Endothelial cell (in vitro differentiated cells): ENCODE data around the gene SNX3. TPM values are rescaled to one million over a fixed set of nuclear protein-coding genes. Genes with fewer than 3 reads are reported as not detected.
A peak's percentile ranks its signal among the peaks of the same experiment; 100 is the strongest.

Source experiments
- DNase-seq: peaks from one replicate; pipeline ENCODE4 v3.0.0; 2021; ENCODE audit warnings: low spot score
- H3K27ac Mint-ChIP-seq: one replicate; pipeline ENCODE4 v1.8.0; 2021; ENCODE audit warnings: mixed read lengths, inconsistent platforms; ENCODE audit not compliant: unreplicated experiment
- H3K27me3 Mint-ChIP-seq: one replicate; pipeline ENCODE4 v1.8.0; 2021; ENCODE audit warnings: mild to moderate bottlenecking, moderate library complexity, mixed read lengths, inconsistent platforms; ENCODE audit not compliant: unreplicated experiment
- H3K36me3 Mint-ChIP-seq: one replicate; pipeline ENCODE4 v1.8.0; 2021; ENCODE audit warnings: mild to moderate bottlenecking, low read depth, mixed read lengths, inconsistent platforms; ENCODE audit not compliant: unreplicated experiment
- H3K4me1 Mint-ChIP-seq: one replicate; pipeline ENCODE4 v1.8.0; 2021; ENCODE audit warnings: mild to moderate bottlenecking, mixed read lengths, inconsistent platforms; ENCODE audit not compliant: unreplicated experiment
- H3K4me3 Mint-ChIP-seq: one replicate; pipeline ENCODE4 v1.8.0; 2021; ENCODE audit warnings: mild to moderate bottlenecking, mixed read lengths, inconsistent platforms; ENCODE audit not compliant: unreplicated experiment
- H3K9me3 Mint-ChIP-seq: one replicate; pipeline ENCODE4 v1.8.0; 2021; ENCODE audit warnings: mixed read lengths, inconsistent platforms; ENCODE audit not compliant: unreplicated experiment
- CTCF ChIP-seq: fragments of 200-600 bp; sonication (generic); IDR thresholded peaks from one replicate; pipeline ENCODE4 v1.5.0; 2021; ENCODE audit warnings: antibody characterized with exemption; ENCODE audit not compliant: unreplicated experiment
- total RNA-seq: library from RNA; stranded (reverse); fragmentation: NEBNext Ultra II Directional; extraction: Animal tissue kit (Norgen Biotek cat#: 25700); gene quantifications from one replicate; pipeline ENCODE4 v1.2.1, GENCODE V29; 2021; ENCODE audit not compliant: unreplicated experiment

Gene SNX3
- total RNA-seq, 1 donor from 2014 or later: 264 TPM

- Mint-ChIP-seq H3K36me3 (no peaks in the 10 kb centered on the region), H3K27me3 (peaks cover 24% of the 10 kb centered on the region), H3K4me1 (peaks cover 9% of the 10 kb centered on the region), H3K27ac (no peak overlapping the region), H3K4me3 (no peak overlapping the region), H3K9me3 (no peaks in the 10 kb centered on the region)
- DNase-seq: peak; percentile 73
- TF ChIP-seq CTCF: no peak
These were observed 86.3 kb downstream of the SNX3 start for GRCh38 chr6:108174371-108175175.

GRCh38 chr6:108171918-108172516 is 88.8 kb downstream of the SNX3 start:
- DNase-seq: no peak
- no peak overlapping the region for H3K27ac Mint-ChIP-seq
- no peak for TF ChIP-seq CTCF
- H3K4me1 Mint-ChIP-seq: peaks cover 21% of the 10 kb centered on the region
- H3K4me3 Mint-ChIP-seq: no peak overlapping the region
- H3K9me3 Mint-ChIP-seq: no peaks in the 10 kb centered on the region
- no peaks in the 10 kb centered on the region for H3K36me3 Mint-ChIP-seq
- peaks cover 37% of the 10 kb centered on the region for H3K27me3 Mint-ChIP-seq

GRCh38 chr6:108171291-108171917 is 89.4 kb downstream of the SNX3 start:
- H3K4me1 Mint-ChIP-seq: peaks cover 23% of the 10 kb centered on the region

GRCh38 chr6:108170332-108171290 is 90.2 kb downstream of the SNX3 start:
- H3K4me3 Mint-ChIP-seq: no peak overlapping the region
- peaks cover 25% of the 10 kb centered on the region for H3K4me1 Mint-ChIP-seq
- no peak for DNase-seq

More at GRCh38 chr6:108171291-108171917, 89.4 kb downstream of the SNX3 start:
- Mint-ChIP-seq H3K4me3 (no peak overlapping the region), H3K36me3 (no peaks in the 10 kb centered on the region), H3K9me3 (no peaks in the 10 kb centered on the region), H3K27ac (no peak overlapping the region), H3K27me3 (peaks cover 36% of the 10 kb centered on the region)
- TF ChIP-seq CTCF: no peak
- no peak for DNase-seq

More at GRCh38 chr6:108170332-108171290, 90.2 kb downstream of the SNX3 start:
- H3K27me3 Mint-ChIP-seq: peaks cover 39% of the 10 kb centered on the region
- no peak for TF ChIP-seq CTCF
- H3K36me3 Mint-ChIP-seq: no peaks in the 10 kb centered on the region
- no peak overlapping the region for H3K27ac Mint-ChIP-seq
- no peaks in the 10 kb centered on the region for H3K9me3 Mint-ChIP-seq
